Activated T-cell treated with anti-CD3 and anti-CD28 coated beads, Interleukin-2, amount 50 U/mL, for 24 hours (primary cell): ENCODE measurements around the gene KCNAB2.
"Not testable (repeated sequence)": the region's sequence is repeated elsewhere in the genome, so short reads cannot be mapped to it uniquely, and the experiment has no call there.

ENCODE experiments used
- DNase-seq: peaks from one replicate; pipeline ENCODE4 v3.0.0-alpha.2; 2020
- H3K27ac Mint-ChIP-seq: 2 replicates; pipeline ENCODE4 v1.8.0; 2020; ENCODE audit warnings: mild to moderate bottlenecking, mixed read lengths
- H3K27me3 Mint-ChIP-seq: 2 replicates; pipeline ENCODE4 v1.8.0; 2020; ENCODE audit warnings: mixed read lengths
- H3K36me3 Mint-ChIP-seq: 2 replicates; pipeline ENCODE4 v1.8.0; 2020; ENCODE audit warnings: low read depth, mixed read lengths
- H3K4me1 Mint-ChIP-seq: 2 replicates; pipeline ENCODE4 v1.8.0; 2020; ENCODE audit warnings: low read depth, mixed read lengths
- H3K4me3 Mint-ChIP-seq: 2 replicates; pipeline ENCODE4 v1.8.0; 2020; ENCODE audit warnings: mild to moderate bottlenecking, moderate library complexity, mixed read lengths
- H3K9me3 Mint-ChIP-seq: 2 replicates; pipeline ENCODE4 v1.8.0; 2020; ENCODE audit warnings: mixed read lengths

Gene KCNAB2

GRCh38 chr1:6051423-6051822 lies 5.7 kb downstream of the KCNAB2 start:
- Mint-ChIP-seq H3K9me3 (no peaks in the 10 kb centered on the region), H3K36me3 (peaks cover 85% of the 10 kb centered on the region), H3K4me1 (peaks cover 18% of the 10 kb centered on the region), H3K27me3 (no peaks in the 10 kb centered on the region), H3K27ac (no peak overlapping the region), H3K4me3 (no peak overlapping the region)
- DNase-seq, result no peak

DNA sequence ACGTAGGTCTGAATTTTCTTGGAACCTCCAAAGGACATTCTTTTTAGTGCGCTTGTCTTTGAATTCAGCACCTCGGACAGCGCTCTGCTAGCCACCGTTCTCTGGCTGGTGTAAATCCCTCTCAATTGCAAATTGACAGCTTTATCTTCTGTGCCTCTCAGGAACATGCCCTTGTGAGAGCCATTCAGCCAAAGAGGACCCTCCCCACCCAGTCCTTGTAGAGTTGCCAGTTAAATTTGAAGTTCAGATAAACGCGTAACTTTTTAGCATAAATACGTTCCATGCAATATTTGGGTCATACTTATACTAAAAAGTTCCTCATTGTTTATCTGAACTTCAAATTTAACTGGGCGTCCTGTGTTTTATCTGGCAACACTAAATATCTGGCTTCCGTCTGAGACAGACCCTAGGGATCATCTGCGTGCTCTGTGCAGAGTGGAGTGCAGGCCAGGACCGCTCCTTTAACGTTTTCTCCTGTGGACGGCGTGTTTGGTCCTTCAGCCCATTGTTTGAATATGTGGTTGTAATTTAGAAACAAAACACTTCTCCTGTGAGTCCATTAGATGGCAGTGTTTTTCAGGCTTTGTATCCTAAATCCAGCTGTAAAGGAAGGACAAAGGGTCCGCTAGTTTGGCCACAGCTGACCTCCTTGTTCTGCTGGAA lies 7.0 kb downstream of the KCNAB2 start:
- Mint-ChIP-seq H3K36me3 (peaks cover 84% of the 10 kb centered on the region), H3K27ac (no peak overlapping the region)

GRCh38 chr1:6053206-6053546 lies 7.5 kb downstream of the KCNAB2 start:
- Mint-ChIP-seq H3K27ac (peak overlapping the region; percentile 44), H3K4me1 (peaks cover 19% of the 10 kb centered on the region), H3K4me3 (no peak overlapping the region), H3K36me3 (peaks cover 84% of the 10 kb centered on the region), H3K9me3 (no peaks in the 10 kb centered on the region), H3K27me3 (no peaks in the 10 kb centered on the region)
- DNase-seq, result no peak

More for the DNA sequence above, 7.0 kb downstream of the KCNAB2 start:
- Mint-ChIP-seq H3K27me3 (no peaks in the 10 kb centered on the region), H3K4me1 (peaks cover 23% of the 10 kb centered on the region), H3K4me3 (no peak overlapping the region), H3K9me3 (no peaks in the 10 kb centered on the region)
- peak; percentile 47 for DNase-seq

DNA sequence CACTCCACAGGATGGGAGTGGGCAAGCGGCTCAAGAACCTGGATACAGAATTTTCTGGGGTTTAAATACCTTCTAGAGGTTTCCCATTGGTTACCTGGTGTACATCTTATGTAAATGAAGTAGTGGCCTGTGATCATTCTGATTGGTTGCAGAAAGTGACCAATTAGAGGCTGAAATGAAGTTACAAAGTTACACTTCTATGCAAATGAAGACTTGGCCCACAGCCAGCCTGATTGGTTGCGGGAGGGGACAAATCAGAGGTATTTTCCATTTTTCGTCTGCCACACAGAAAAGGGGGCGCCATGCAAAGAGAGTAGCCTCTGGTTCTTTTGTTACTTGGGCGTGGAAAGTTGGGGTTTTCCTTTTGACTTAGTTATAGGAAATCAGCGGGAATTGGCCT lies 8.9 kb downstream of the KCNAB2 start:
- no peaks in the 10 kb centered on the region for H3K27me3 Mint-ChIP-seq
- DNase-seq, result no peak
- no peak overlapping the region for H3K4me3 Mint-ChIP-seq
- peaks cover 17% of the 10 kb centered on the region for H3K4me1 Mint-ChIP-seq
- no peaks in the 10 kb centered on the region for H3K9me3 Mint-ChIP-seq
- H3K36me3 Mint-ChIP-seq, result peaks cover 86% of the 10 kb centered on the region
- H3K27ac Mint-ChIP-seq, result peak overlapping the region; percentile 57

- Mint-ChIP-seq H3K9me3 (no peaks in the 10 kb centered on the region), H3K36me3 (peaks cover 85% of the 10 kb centered on the region), H3K27me3 (no peaks in the 10 kb centered on the region), H3K4me1 (peaks cover 17% of the 10 kb centered on the region), H3K4me3 (no peak overlapping the region), H3K27ac (peak overlapping the region; percentile 70)
- no peak for DNase-seq
Measured at GRCh38 chr1:6056572-6056948, 10.9 kb downstream of the KCNAB2 start.

- Mint-ChIP-seq H3K27ac (peak overlapping the region; percentile 70), H3K36me3 (peaks cover 87% of the 10 kb centered on the region), H3K9me3 (no peaks in the 10 kb centered on the region), H3K27me3 (no peaks in the 10 kb centered on the region), H3K4me3 (no peak overlapping the region), H3K4me1 (peaks cover 17% of the 10 kb centered on the region)
- no peak for DNase-seq
Measured at GRCh38 chr1:6057170-6057845, 11.6 kb downstream of the KCNAB2 start.

DNA sequence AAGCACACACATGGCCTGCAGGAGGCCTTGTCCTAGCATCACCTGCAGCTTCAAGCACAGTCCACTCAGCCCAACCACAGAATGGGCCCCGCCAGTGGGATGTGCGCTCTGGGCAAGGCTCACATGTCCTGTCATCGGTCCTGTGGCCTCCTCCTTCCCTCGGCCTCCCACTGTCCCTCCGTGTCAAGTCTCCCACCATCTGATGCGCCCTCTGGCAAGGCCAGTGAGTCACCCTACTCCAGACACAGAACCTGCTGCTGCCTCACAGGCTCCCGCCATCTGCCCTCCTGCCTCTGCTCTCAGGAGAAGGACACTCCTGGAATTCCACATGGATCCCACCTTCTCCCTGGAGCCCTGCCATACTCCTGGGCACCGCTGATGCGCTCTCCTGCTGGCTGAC lies 14.2 kb downstream of the KCNAB2 start:
- no peaks in the 10 kb centered on the region for H3K27me3 Mint-ChIP-seq
- peaks cover 12% of the 10 kb centered on the region for H3K4me1 Mint-ChIP-seq
- DNase-seq, result no peak
- no peak overlapping the region for H3K27ac Mint-ChIP-seq
- H3K36me3 Mint-ChIP-seq, result peaks cover 82% of the 10 kb centered on the region
- H3K9me3 Mint-ChIP-seq, result no peaks in the 10 kb centered on the region
- H3K4me3 Mint-ChIP-seq, result no peak overlapping the region

DNA sequence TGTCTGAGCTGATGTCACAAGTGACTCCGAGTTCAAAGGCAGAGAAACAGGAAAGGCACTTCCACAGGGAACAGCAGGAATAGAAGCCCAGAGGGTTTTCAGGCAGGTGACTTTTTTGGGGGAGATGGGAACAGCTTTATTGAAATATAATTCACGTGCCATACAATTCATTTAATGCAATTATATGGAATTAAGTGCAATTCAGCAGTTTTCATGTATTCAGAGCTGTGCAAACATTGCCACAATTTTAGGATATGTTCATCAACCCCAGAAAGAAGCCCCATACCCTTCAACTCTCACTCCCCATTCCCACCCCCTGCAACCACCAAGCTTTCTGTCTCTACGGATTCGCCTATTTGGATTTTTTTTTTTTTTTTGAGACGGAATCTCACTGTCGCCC lies 17.0 kb downstream of the KCNAB2 start:
- H3K4me1 Mint-ChIP-seq, result peaks cover 5% of the 10 kb centered on the region
- peaks cover 89% of the 10 kb centered on the region for H3K36me3 Mint-ChIP-seq
- H3K27me3 Mint-ChIP-seq, result no peaks in the 10 kb centered on the region
- H3K4me3 Mint-ChIP-seq, result no peak overlapping the region
- H3K27ac Mint-ChIP-seq, result no peak overlapping the region
- no peaks in the 10 kb centered on the region for H3K9me3 Mint-ChIP-seq
- DNase-seq, result no peak

DNA sequence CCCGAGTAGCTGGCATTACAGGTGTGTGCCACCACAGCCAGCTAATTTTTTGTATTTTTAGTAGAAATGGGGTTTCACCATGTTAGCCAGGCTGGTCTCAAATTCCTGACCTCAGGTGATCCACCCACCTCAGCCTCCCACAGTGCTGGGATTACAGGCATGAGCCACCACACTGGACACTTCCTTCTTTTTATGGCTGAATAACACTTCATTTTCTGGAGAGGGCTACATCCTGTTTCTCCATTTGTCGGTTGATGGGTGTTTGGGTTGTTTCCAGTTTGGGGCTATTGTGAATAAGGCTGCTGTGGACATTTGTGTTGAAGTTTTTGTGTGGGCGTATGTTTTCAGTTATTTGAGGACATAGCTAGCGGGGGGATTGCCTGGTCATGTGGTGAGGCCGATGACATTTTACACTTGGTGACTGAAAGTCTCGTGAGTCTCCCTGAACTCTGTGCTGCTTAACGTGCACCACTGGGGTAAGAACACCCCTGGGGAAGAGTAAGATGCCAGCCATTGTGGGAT lies 17.9 kb downstream of the KCNAB2 start:
- not testable (repeated sequence) for H3K4me1 Mint-ChIP-seq, H3K9me3 Mint-ChIP-seq, H3K27me3 Mint-ChIP-seq, DNase-seq, H3K4me3 Mint-ChIP-seq
- H3K36me3 Mint-ChIP-seq, result peaks cover 81% of the 10 kb centered on the region
- peak overlapping the region; percentile 34 for H3K27ac Mint-ChIP-seq

- Mint-ChIP-seq H3K4me3 (no peak overlapping the region), H3K27me3 (no peaks in the 10 kb centered on the region), H3K4me1 (peaks cover 9% of the 10 kb centered on the region), H3K27ac (no peak overlapping the region), H3K36me3 (peaks cover 75% of the 10 kb centered on the region), H3K9me3 (no peaks in the 10 kb centered on the region)
- DNase-seq, result no peak
Measured at GRCh38 chr1:6065093-6065858, 19.6 kb downstream of the KCNAB2 start.

DNA sequence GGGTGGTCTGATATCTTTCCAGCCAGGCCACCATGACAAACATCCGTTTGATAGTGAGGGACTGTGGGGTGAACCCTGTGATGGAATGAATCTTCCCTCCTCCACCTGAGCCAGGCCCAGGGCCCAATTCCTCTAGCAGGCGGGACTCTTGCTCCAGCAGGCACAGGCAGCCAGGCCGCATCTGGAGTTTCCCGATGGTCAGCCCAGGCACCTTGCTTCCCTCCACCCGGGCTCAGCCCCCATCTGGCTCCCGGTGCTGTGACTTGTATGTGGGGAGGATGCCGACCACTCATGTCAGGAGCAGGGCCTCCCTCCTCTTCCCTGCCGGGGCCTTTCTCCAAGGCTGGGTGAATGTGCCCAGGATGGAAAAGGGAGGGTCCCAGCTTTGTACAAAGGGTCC lies 21.0 kb downstream of the KCNAB2 start:
- Mint-ChIP-seq H3K9me3 (no peaks in the 10 kb centered on the region), H3K27me3 (no peaks in the 10 kb centered on the region), H3K4me1 (peaks cover 9% of the 10 kb centered on the region), H3K27ac (peak overlapping the region; percentile 44), H3K4me3 (no peak overlapping the region), H3K36me3 (peaks cover 75% of the 10 kb centered on the region)
- no peak for DNase-seq

GRCh38 chr1:6068073-6068472 lies 22.4 kb downstream of the KCNAB2 start:
- Mint-ChIP-seq H3K27ac (no peak overlapping the region), H3K4me3 (no peak overlapping the region), H3K36me3 (peaks cover 76% of the 10 kb centered on the region), H3K9me3 (no peaks in the 10 kb centered on the region), H3K4me1 (peaks cover 9% of the 10 kb centered on the region), H3K27me3 (no peaks in the 10 kb centered on the region)
- no peak for DNase-seq

GRCh38 chr1:6068932-6069331 lies 23.2 kb downstream of the KCNAB2 start:
- H3K27me3 Mint-ChIP-seq, result no peaks in the 10 kb centered on the region
- no peak overlapping the region for H3K4me3 Mint-ChIP-seq
- H3K36me3 Mint-ChIP-seq, result peaks cover 80% of the 10 kb centered on the region
- peaks cover 8% of the 10 kb centered on the region for H3K4me1 Mint-ChIP-seq
- peak overlapping the region; percentile 20 for H3K27ac Mint-ChIP-seq
- DNase-seq, result no peak
- no peaks in the 10 kb centered on the region for H3K9me3 Mint-ChIP-seq

DNA sequence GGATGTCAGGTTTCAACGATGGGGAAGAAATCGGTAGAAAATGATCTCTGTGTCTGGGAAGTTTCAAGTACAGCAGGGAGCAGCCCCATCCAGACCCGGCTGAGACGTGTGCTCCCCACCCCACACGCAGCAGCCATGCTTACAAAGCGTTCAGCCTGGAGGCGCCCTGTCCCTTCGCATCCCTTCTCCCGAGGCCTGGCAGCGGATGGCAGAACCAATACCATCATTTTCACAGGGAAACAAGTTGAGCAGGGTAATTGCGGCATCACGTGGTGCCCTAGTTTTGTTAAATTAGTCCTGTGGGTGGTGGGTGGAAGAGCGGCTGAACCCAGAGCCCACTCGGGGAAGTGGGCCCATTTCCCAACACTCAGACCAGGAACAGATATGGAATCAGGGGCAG lies 23.9 kb downstream of the KCNAB2 start:
- Mint-ChIP-seq H3K9me3 (no peaks in the 10 kb centered on the region), H3K4me1 (peaks cover 8% of the 10 kb centered on the region), H3K4me3 (no peak overlapping the region)

More for the DNA sequence above, 23.9 kb downstream of the KCNAB2 start:
- Mint-ChIP-seq H3K36me3 (peaks cover 80% of the 10 kb centered on the region), H3K27me3 (no peaks in the 10 kb centered on the region), H3K27ac (peak overlapping the region; percentile 20)
- DNase-seq, result no peak
